HG03575 (cell line): ENCODE data around the gene CSRP3.

Experiments
- ATAC-seq: cut with Tn5 transposase; IDR thresholded peaks from one replicate; pipeline ENCODE4 v1.9.1; 2021; ENCODE audit not compliant: unreplicated experiment, insufficient number of reproducible peaks, low FRiP score; ENCODE audit errors: extremely low read depth

Gene CSRP3

DNA sequence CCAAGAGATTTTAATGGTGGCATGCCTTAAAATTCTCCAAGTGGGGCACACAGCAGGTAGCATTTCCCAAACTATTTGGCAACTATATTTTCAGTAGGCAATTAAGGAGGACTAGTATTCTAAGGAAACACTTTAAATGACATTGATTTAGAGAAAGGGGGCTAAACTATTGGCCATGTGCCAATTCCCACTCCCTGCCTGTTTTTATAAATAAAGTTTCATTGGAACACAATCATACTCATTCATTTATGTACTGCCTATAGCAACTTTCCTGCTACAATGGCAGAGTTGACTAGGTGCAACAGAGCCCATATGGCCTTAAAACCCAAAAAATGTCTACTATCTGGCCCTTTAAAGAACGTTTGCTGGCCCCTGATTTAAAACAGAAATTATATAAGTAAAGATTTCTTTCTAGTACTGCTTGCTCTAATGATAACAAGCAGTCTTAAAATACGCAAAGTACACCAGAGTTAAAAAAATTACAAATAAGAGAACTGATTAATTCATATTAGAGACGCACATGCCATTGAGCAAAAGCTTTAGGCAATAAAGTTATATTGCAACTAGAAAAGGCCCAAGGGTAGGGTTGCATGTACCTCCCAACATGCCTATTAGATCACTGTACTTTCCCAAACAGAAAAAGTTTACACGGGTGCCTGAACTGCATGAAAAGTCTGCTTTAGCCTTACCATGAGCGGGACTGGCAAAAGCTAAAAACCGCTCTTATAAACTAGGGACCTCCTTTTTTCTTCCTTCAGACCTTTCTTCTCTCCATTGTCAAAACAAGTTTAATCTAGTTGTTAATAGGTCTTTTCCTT lies 24.8 kb upstream of the CSRP3 start:
- ATAC-seq: no peak

DNA sequence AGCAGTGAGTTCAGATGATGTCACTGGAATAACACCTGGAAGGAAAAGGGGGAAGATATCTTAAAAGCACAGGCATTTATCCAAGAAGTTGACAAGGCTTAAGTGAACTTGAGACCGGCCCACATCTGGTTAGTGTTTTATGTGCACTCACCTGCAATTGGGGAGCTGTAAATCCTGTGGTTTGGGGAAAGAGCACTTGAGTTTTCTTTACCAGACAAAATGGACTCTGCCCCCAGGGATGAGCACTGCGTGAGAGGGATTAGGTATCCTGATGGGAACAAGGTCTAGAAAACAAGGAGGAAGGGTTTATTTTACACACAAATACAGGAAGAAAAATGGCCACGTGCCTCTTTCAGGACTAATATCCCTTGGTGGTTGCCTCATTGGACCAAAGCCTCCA lies 23.8 kb upstream of the CSRP3 start:
- ATAC-seq: no peak

GRCh38 chr11:19225123-19225522 lies 23.3 kb upstream of the CSRP3 start:
- no peak for ATAC-seq

DNA sequence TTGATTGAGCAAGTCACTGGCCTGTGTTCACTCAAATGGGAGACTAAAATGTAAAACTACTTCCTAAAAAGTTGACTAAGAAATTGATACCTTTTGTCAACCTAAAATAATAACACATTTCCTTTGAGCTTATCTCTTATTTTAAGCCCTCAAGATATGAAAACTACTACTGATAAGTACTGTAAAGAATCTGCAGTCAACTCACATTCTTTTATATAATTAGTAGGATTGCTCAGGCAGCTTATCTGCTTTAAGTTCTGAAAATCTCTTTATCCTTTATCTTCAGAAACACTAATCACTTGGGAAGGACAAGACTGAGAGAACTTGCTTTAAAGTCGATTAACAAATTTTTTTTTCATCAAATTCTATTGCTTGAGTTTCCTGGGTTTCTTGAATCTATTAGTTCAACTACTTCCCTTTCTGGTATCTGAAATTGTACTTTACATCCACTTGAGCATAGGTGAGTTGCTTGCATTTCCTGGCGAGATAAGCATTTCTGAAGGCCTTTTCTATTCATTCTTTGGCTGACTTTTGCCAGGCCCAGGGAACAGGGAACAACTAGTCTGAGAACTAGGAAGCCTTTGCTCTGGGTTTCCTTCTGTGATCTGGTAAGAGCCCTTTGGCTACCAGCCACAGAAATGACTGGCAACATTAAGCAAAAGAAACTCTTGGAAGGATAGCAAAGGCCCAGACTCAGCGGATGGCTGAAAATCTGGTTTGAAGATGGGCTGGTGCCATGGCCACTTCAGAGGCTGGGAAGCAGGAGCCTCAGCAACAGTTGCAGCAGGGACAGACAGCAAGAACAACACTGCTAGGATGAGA lies 19.3 kb upstream of the CSRP3 start:
- ATAC-seq: no peak

DNA sequence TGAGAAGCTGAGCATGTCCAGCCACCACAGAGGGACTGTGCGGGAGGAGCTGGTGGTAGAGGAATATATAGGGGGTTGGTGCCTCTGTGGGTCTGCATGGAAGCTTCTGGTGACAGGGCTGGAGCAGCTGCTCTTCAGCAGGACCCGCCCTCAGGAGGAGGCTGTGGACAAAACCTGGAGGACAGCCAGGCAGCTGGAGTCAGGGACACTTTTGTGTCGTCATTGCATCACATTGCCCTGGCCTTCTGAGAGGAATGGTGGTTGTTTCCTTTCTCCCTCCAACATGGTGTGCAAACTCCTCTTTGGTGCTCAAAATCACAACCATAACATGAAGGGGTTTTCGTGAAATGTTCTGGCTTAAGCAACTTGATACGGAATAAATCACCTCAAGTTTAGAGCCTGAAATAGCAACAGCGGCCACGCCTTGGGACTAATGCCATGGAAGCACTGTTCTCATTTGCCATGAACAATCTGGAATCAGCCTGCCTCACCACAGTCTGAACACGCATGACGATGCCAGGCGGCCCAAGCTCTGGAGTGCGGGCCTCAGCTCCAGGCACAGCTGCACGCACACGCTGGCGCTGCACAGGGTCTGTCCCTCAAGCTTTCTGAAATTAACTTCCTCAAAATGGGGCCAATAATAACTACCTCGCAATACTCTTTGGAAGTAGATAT lies 17.1 kb upstream of the CSRP3 start:
- no peak for ATAC-seq

- no peak for ATAC-seq
Measured at GRCh38 chr11:19218216-19218615, 16.4 kb upstream of the CSRP3 start.

GRCh38 chr11:19216709-19217374 lies 15.1 kb upstream of the CSRP3 start:
- no peak for ATAC-seq

DNA sequence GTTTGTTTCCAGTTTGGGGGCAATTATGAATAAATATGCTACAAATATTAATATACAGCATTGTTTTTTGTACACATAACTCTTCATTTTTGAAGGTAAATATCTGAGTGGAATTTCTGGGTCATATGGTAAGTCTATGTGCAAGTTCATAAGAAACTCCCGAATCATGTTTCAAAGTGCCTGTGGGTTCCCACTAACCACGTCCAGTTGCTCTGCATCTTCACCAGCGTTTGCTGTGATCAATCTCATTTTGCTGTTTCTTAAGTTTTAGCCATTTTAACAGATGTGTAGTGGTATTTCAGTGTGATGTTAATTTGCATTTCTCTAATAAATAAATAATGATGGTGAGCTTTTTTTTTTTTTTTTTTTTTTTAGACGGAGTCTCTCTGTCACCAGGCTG lies 14.2 kb upstream of the CSRP3 start:
- no peak for ATAC-seq

DNA sequence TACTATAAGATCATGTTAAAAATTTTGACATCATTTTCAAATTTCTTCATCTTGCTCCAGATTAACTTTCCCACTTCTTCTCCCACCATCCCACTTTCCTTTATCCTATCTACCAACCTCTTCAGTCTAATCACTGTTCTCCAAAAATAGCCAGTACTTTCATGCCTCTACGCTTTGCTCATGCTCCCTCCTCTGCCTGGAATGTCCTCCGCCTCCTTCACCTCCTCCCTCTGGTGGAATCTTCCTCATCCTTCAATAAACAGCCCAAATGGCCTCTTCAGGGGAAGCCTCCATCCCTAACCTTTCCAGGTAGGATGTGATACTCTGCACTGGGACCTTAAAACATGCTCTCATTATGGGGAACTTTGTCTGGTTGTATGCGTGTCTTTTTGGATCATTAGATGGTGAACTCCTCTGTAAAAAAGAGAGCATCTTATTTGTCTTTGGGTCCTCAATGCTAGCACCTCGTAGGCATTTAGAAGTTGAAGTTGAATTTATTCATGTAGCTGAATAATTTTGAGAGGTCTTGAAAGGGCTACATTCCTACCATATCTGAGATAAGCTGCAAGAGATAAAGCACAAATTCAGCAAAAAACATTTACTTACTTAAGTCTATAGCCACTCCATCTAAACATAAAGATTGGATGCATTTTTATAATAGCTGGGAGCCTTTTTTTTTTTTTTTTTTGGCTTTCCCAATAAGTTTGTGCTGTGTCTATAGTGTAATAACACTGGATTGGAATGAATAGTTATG lies 8.0 kb upstream of the CSRP3 start:
- ATAC-seq: no peak

GRCh38 chr11:19208959-19209546 lies 7.3 kb upstream of the CSRP3 start:
- no peak for ATAC-seq

- no peak for ATAC-seq
Measured at GRCh38 chr11:19208181-19208580, 6.4 kb upstream of the CSRP3 start.

DNA sequence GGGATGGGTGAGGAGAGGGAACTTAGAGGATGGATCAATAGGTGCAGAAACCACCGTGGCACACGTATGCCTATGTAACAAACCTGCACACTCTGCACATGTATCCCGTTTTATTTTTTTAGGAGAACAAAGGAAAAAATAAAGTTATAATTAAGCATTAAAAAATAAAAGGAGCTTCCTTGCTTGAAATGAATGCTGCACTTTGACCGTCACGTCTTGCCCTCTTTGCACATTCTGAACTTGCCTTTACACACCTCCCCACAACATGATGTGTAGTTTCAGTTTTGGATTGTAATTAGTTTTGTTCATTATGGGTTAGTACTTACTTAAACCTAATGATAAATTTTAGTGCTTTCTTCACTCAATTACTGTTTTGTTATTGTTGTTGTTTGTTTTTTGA lies 3.1 kb upstream of the CSRP3 start:
- no peak for ATAC-seq

GRCh38 chr11:19200410-19201201 lies 1.2 kb downstream of the CSRP3 start:
- no peak for ATAC-seq

DNA sequence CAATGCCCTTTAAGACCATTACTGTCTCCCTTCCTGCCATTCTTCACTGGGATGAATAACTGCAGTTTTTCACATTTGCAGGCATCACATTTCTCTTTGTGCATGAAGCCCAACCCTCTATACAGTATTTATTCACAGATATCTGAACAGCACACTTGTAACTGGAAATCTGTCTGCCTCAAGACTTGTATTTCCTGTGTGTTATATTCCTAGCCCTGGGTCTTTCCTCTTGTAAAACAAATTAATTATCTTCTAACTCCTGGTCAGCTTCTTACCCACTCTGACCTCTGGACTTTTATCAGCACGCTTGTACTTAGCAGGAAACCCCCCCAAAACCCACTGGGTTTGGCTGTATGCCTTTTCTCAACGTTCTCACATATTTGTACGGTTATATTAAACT lies 2.0 kb downstream of the CSRP3 start:
- no peak for ATAC-seq

GRCh38 chr11:19199048-19199447 lies 2.7 kb downstream of the CSRP3 start:
- no peak for ATAC-seq

GRCh38 chr11:19196432-19196831 lies 5.4 kb downstream of the CSRP3 start:
- no peak for ATAC-seq

GRCh38 chr11:19194620-19195308 lies 7.0 kb downstream of the CSRP3 start:
- no peak for ATAC-seq
